MCF 10A (cell line): ENCODE data around the gene LSM10. TPM values are rescaled to one million over a fixed set of nuclear protein-coding genes. Genes with fewer than 3 reads are reported as not detected.

Experiments used
- BruUV-seq: library from RNA; stranded (reverse); fragments of 400-500 nt; replicated peaks from 2 replicates; lab custom pipeline; 2021; lab: Mats Ljungman, UMichigan
- CTCF ChIA-PET: fragments of 300-600 bp; sonication (Branson Sonifier 250); formaldehyde crosslinking; extraction: SDS; loops from one replicate; lab custom pipeline; 2021; ENCODE audit warnings: antibody characterized with exemption, inconsistent platforms; lab: Yijun Ruan, JAX
- POLR2A ChIA-PET: fragments of 300-600, 350-650 bp; sonication (Branson Sonifier 250); formaldehyde crosslinking; extraction: SDS; loops from one replicate; lab custom pipeline; 2020; ENCODE audit warnings: antibody characterized with exemption, inconsistent platforms; lab: Yijun Ruan, JAX
- DNase-seq: peaks from one replicate; pipeline ENCODE4 v3.0.0-alpha.2; 2018; ENCODE audit not compliant: unreplicated experiment
- H3K27ac Mint-ChIP-seq: one replicate; pipeline ENCODE4 v1.8.0; 2022; ENCODE audit warnings: mild to moderate bottlenecking, low read depth, mixed read lengths; ENCODE audit not compliant: unreplicated experiment
- H3K27me3 Mint-ChIP-seq: one replicate; pipeline ENCODE4 v1.8.0; 2022; ENCODE audit warnings: mixed read lengths; ENCODE audit not compliant: insufficient read depth, unreplicated experiment
- H3K36me3 Mint-ChIP-seq: one replicate; pipeline ENCODE4 v1.8.0; 2022; ENCODE audit warnings: mild to moderate bottlenecking, moderate library complexity, mixed read lengths; ENCODE audit not compliant: insufficient read depth, unreplicated experiment
- H3K4me1 Mint-ChIP-seq: one replicate; pipeline ENCODE4 v1.8.0; 2022; ENCODE audit warnings: mixed read lengths; ENCODE audit not compliant: insufficient read depth, unreplicated experiment
- H3K4me3 Mint-ChIP-seq: one replicate; pipeline ENCODE4 v1.8.0; 2022; ENCODE audit warnings: mild to moderate bottlenecking, moderate library complexity, mixed read lengths; ENCODE audit not compliant: unreplicated experiment
- H3K9me3 Mint-ChIP-seq: one replicate; pipeline ENCODE4 v1.8.0; 2022; ENCODE audit warnings: mixed read lengths; ENCODE audit not compliant: unreplicated experiment
- intact Hi-C: fragments of 100-400 bp; cut with micrococcal nuclease; formaldehyde crosslinking; loops from 2 replicates; pipeline ENCODE4 v1.14.1; 2022
- total RNA-seq: library from RNA; stranded (reverse); gene quantifications from 2 replicates; pipeline ENCODE4 v1.2.3, GENCODE V29; 2022
- TF ChIP-seq, protein P1 (sequence below): fragments of 200-600 bp; IDR thresholded peaks from one replicate; pipeline ENCODE4 v1.8.0; 2022; ENCODE audit warnings: antibody characterized with exemption, mild to moderate bottlenecking; ENCODE audit not compliant: unreplicated experiment

LSM10 gene
- total RNA-seq, 1 experiment from 2014 or later, result 42.3 TPM

DNA sequence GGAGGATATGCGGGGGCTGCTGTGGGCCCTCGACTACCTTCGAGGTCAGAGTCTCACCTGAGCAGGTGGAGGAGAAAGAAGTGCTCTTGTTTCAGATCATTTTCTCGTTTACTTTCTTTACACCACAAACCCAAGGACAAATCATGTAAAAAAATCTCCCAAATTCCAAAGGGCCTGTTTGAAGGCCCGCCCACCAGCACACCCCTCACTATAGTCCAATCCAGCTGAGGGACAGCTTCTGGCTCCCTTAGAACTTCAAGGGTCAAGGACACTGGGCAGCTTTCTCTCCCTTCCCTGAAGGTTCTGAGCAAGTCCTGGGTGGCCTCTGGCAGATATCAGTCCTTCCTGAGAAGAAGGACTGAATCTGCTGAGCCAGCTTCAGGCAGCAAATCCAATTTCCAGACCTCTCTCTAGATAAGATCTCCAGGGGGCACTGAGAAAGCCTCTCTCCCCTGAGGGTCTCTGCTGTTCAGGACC is 17.5 kb downstream of the LSM10 start:
- DNase-seq, result no peak
- TF ChIP-seq, protein P1, sequence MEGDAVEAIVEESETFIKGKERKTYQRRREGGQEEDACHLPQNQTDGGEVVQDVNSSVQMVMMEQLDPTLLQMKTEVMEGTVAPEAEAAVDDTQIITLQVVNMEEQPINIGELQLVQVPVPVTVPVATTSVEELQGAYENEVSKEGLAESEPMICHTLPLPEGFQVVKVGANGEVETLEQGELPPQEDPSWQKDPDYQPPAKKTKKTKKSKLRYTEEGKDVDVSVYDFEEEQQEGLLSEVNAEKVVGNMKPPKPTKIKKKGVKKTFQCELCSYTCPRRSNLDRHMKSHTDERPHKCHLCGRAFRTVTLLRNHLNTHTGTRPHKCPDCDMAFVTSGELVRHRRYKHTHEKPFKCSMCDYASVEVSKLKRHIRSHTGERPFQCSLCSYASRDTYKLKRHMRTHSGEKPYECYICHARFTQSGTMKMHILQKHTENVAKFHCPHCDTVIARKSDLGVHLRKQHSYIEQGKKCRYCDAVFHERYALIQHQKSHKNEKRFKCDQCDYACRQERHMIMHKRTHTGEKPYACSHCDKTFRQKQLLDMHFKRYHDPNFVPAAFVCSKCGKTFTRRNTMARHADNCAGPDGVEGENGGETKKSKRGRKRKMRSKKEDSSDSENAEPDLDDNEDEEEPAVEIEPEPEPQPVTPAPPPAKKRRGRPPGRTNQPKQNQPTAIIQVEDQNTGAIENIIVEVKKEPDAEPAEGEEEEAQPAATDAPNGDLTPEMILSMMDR, result no peak
- no TSS peak for BruUV-seq
- Mint-ChIP-seq H3K27ac (no peak overlapping the region), H3K27me3 (no peaks in the 10 kb centered on the region), H3K9me3 (no peaks in the 10 kb centered on the region), H3K36me3 (peaks cover 15% of the 10 kb centered on the region), H3K4me1 (peaks cover 24% of the 10 kb centered on the region), H3K4me3 (no peak overlapping the region)
- intact Hi-C loops, result no loop called here
- POLR2A ChIA-PET, result interaction anchor here (1.6 kb wide), 1 partner anchor 17 kb away, joined by 3 read pairs; the partner anchor contains the start of gene LSM10
- CTCF ChIA-PET, result no interaction called here

DNA sequence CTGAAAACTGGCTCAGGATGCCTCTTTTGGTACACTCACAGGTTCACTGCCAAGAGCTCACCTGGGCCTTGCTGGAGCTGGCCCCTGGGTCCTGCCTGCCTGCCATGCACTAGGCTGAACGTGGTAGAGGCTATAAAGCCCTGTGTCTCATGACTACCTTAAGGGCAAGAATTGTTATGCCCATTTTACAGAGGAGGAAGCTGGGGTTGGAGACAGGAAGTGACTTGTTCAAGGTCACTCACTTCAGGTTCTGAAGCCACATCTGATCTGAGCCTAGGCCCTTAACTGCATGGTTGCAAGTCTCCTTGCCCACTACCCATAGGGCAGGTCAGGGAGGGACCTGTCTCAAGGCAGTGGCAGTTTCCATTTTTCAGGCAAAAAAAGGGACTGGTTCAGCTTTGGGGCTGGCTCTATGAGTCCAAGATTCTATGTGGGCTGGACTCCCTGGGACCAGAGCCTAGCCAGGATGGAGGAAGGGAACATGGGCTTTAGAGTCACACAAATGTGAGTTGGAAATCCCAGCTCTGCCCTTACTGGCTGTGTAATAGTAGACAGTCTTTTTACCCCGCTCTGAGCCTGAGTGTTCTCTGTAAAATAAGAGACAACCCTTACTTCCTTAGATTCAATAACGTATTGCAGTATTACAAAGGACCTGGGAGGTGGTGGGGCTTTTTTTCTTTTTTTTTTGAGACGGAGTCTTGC is 19.8 kb downstream of the LSM10 start:
- no peaks in the 10 kb centered on the region for H3K27me3 Mint-ChIP-seq
- BruUV-seq, result no TSS peak

DNA sequence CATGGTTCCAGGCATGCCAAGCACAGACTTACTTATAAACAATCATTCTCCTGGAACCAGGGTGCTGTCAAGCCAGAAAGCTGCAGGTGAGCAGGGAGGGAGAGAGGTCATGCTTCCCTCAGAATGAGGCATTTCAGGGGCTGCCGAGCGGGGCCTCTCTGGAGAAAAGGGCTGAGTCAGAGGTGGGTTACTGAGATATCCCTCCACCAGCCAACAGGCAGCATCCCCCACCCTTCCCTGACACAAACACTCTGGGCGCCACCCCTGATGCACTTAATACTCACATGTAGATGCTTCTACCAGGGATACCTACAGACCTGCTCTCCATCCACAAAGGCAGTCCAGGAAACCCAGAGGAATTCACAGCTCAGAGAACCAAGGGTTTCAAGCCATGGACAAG is 25.1 kb downstream of the LSM10 start:
- Mint-ChIP-seq H3K27me3 (no peaks in the 10 kb centered on the region), H3K36me3 (peaks cover 39% of the 10 kb centered on the region), H3K9me3 (no peaks in the 10 kb centered on the region), H3K4me1 (peaks cover 31% of the 10 kb centered on the region), H3K27ac (peak overlapping the region; percentile 75), H3K4me3 (no peak overlapping the region)
- intact Hi-C loops, result no loop called here
- TF ChIP-seq, protein P1, result no peak
- POLR2A ChIA-PET, result interaction anchor here (1.0 to 1.1 kb wide), 2 partner anchors 12 to 77 kb away, joined by 3 read pairs; no protein-coding TSS in a partner anchor
- DNase-seq, result no peak
- no TSS peak for BruUV-seq
- CTCF ChIA-PET, result interaction anchor here (0.6 to 1.1 kb wide), 5 partner anchors 9 to 1289 kb away, joined by 3 to 6 read pairs (median 3); no protein-coding TSS in a partner anchor

More for the DNA sequence above, 19.8 kb downstream of the LSM10 start:
- peaks cover 26% of the 10 kb centered on the region for H3K4me1 Mint-ChIP-seq
- POLR2A ChIA-PET, result no interaction called here
- CTCF ChIA-PET, result interaction anchor here (0.7 to 1.9 kb wide), 5 partner anchors 17 to 92 kb away, joined by 3 to 5 read pairs (median 3); partner anchors contain the start of gene SH3D21
- TF ChIP-seq, protein P1, result no peak
- peaks cover 27% of the 10 kb centered on the region for H3K36me3 Mint-ChIP-seq
- no peak overlapping the region for H3K4me3 Mint-ChIP-seq
- intact Hi-C loops, result no loop called here
- no peaks in the 10 kb centered on the region for H3K9me3 Mint-ChIP-seq
- no peak overlapping the region for H3K27ac Mint-ChIP-seq
- no peak for DNase-seq
